Measurements from ENCODE around the gene LHX4. TPM values are rescaled to one million over a fixed set of nuclear protein-coding genes. Genes with fewer than 3 reads are reported as not detected.

Gene LHX4
- total and polyA plus RNA-seq, 10 of the 15 experiments (the other 5 are each of a cell fraction or from before 2014, with no cell fraction given): 0.05 to 0.80 (median 0.32) TPM; not detected in 6

GRCh38 chr1:180295999-180296398 lies 65.9 kb downstream of the LHX4 start:
- H3K9me3 ChIP-seq (replicated peaks; ENCODE audit: control insufficient read depth, insufficient read depth, low read length): no peaks in the 10 kb centered on the region; the same call in 2 of the 3 replicates
- in situ Hi-C loops (cut with MboI) (loop anchor here (5.0 kb wide), 1 partner anchor 49 kb away; no protein-coding TSS in a partner anchor), intact Hi-C loops (cut with micrococcal nuclease; ENCODE audit: unreplicated experiment) (no loop called here)
- no peaks in the 10 kb centered on the region for H3K79me2 ChIP-seq (ENCODE audit: control insufficient read depth, insufficient read depth, low read length)
- CTCF ChIA-PET: interaction anchor here (0.9 kb wide), 1 partner anchor 13 kb away, joined by 3 read pairs; no protein-coding TSS in a partner anchor
- 67% methylated on average over 1 of the region's 1 CpG for WGBS (ENCODE audit: insufficient coverage, insufficient replicate concordance, low lambda C conversion rate, missing lambda C conversion rate)
- H3K9ac ChIP-seq (ENCODE audit: control insufficient read depth, insufficient read depth, low read length): no peak overlapping the region
- no peaks in the 10 kb centered on the region; a peak in 1 of 4 replicates for H3K36me3 ChIP-seq (ENCODE audit: control insufficient read depth in 2 of 2, insufficient read depth in 2 of 2, low read length in 1 of 2)
- H3K27ac ChIP-seq (ENCODE audit: control insufficient read depth, insufficient read depth): no peak overlapping the region
- no TSS peak for BruUV-seq (replicated peaks)
- ATAC-seq: no peak; the same call in 2 of the 3 replicates
- TF ChIP-seq HDAC6 (IDR thresholded peaks at IDR 0.05; ENCODE audit: unreplicated experiment) (no peak), ZBTB11 (CRISPR knock-in tag; IDR thresholded peaks at IDR 0.05) (no peak), DPF2 (IDR thresholded peaks at IDR 0.05) (no peak), POU2F2 (IDR thresholded peaks at IDR 0.05; ENCODE audit: borderline replicate concordance, low read depth, low read length) (no peak), SREBF1 (IDR thresholded peaks at IDR 0.05; ENCODE audit: low read length) (no peak), WRNIP1 (IDR thresholded peaks at IDR 0.05; ENCODE audit: borderline replicate concordance, low read depth, low read length) (no peak)
- TF ChIP-seq, protein P1, sequence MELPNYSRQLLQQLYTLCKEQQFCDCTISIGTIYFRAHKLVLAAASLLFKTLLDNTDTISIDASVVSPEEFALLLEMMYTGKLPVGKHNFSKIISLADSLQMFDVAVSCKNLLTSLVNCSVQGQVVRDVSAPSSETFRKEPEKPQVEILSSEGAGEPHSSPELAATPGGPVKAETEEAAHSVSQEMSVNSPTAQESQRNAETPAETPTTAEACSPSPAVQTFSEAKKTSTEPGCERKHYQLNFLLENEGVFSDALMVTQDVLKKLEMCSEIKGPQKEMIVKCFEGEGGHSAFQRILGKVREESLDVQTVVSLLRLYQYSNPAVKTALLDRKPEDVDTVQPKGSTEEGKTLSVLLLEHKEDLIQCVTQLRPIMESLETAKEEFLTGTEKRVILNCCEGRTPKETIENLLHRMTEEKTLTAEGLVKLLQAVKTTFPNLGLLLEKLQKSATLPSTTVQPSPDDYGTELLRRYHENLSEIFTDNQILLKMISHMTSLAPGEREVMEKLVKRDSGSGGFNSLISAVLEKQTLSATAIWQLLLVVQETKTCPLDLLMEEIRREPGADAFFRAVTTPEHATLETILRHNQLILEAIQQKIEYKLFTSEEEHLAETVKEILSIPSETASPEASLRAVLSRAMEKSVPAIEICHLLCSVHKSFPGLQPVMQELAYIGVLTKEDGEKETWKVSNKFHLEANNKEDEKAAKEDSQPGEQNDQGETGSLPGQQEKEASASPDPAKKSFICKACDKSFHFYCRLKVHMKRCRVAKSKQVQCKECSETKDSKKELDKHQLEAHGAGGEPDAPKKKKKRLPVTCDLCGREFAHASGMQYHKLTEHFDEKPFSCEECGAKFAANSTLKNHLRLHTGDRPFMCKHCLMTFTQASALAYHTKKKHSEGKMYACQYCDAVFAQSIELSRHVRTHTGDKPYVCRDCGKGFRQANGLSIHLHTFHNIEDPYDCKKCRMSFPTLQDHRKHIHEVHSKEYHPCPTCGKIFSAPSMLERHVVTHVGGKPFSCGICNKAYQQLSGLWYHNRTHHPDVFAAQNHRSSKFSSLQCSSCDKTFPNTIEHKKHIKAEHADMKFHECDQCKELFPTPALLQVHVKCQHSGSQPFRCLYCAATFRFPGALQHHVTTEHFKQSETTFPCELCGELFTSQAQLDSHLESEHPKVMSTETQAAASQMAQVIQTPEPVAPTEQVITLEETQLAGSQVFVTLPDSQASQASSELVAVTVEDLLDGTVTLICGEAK (IDR thresholded peaks at IDR 0.05; ENCODE audit: borderline replicate concordance): no peak
- no peak for FAIRE-seq
- H3K4me2 ChIP-seq (ENCODE audit: control insufficient read depth, insufficient read depth): no peak overlapping the region
- no peaks in the 10 kb centered on the region for H4K20me1 ChIP-seq (ENCODE audit: control insufficient read depth, insufficient read depth)
- POLR2A ChIA-PET: no interaction called here
- no peak overlapping the region for H3K4me3 ChIP-seq
- H3K4me1 ChIP-seq (ENCODE audit: control insufficient read depth, insufficient read depth, low read length): no peaks in the 10 kb centered on the region
- no peaks in the 10 kb centered on the region for H3K27me3 ChIP-seq (replicated peaks in 1 of 2; ENCODE audit: control insufficient read depth in 2 of 2, insufficient read depth in 2 of 2, low read length in 1 of 2)
- SMC1A ChIA-PET (ENCODE audit: uncharacterized antibody, unreplicated experiment): interaction anchor here (0.6 to 1.0 kb wide), 2 partner anchors 16 to 107 kb away, joined by 3 to 4 read pairs; no protein-coding TSS in a partner anchor
- RAD21 ChIA-PET (ENCODE audit: unreplicated experiment): no interaction called here
- no peak overlapping the region for H2AFZ ChIP-seq (ENCODE audit: control insufficient read depth, low read depth, low read length)
- DNase-seq (ENCODE audit: low read depth, low spot score): no peak
